Gastrocnemius medialis (tissue), 4 donors: ENCODE measurements around the gene FBN2.

Source experiments
- CTCF ChIP-seq, 5 experiments: fragments of 450-650 bp in 3 of 5; fragments of 200-600 bp in 2 of 5; sonication (generic) in 2 of 5; IDR thresholded peaks in 4 of 5; conservative IDR thresholded peaks in 1 of 5; 1 replicate in 4 of 5; 2 replicates in 1 of 5; pipeline ENCODE4 v1.5.1; 2016 to 2019; ENCODE audit warnings: antibody characterized with exemption in 5 of 5, mild to moderate bottlenecking in 3 of 5, moderate library complexity in 3 of 5
- POLR2A ChIP-seq, 2 donors: fragments of 450-650 bp; IDR thresholded peaks; one replicate each; pipeline ENCODE4 v1.6.1; 2017; ENCODE audit warnings: antibody characterized with exemption in 2 of 2, mild to moderate bottlenecking in 2 of 2, moderate library complexity in 2 of 2

GRCh38 chr5:128475693-128476092 lies 62.4 kb downstream of the FBN2 start:
- TF ChIP-seq CTCF (IDR thresholded peaks at IDR 0.05 in 4 of 5, conservative IDR thresholded peaks at IDR 0.05 in 1 of 5) (no peak), POLR2A (IDR thresholded peaks at IDR 0.05) (no peak)
